Lower lobe of right lung (tissue), 2 donors: Measurements from ENCODE around the gene GATAD2B. TPM values are rescaled to one million over a fixed set of nuclear protein-coding genes. Genes with fewer than 3 reads are reported as not detected.
"Not testable (repeated sequence)": the region's sequence is repeated elsewhere in the genome, so short reads cannot be mapped to it uniquely, and the experiment has no call there.

Experiments
- ATAC-seq, 2 donors: fragments of 200-7000 bp; cut with Tn5 transposase; one replicate each; pipeline ENCODE4 v1.9.1; 2020 to 2022; ENCODE audit warnings: mild to moderate bottlenecking in 2 of 2, moderate library complexity in 2 of 2
- DNase-seq: peaks from one replicate; pipeline ENCODE4 v3.0.0-alpha.2; 2020
- H3K27ac ChIP-seq: fragments of 200-600 bp; one replicate; pipeline ENCODE4 v1.8.0; 2022
- H3K27me3 ChIP-seq: fragments of 200-600 bp; one replicate; pipeline ENCODE4 v1.8.0; 2022; ENCODE audit warnings: low read depth
- H3K36me3 ChIP-seq: fragments of 200-600 bp; one replicate; pipeline ENCODE4 v1.8.0; 2022; ENCODE audit warnings: mild to moderate bottlenecking
- H3K4me1 ChIP-seq: fragments of 200-600 bp; one replicate; pipeline ENCODE4 v1.8.0; 2022
- H3K4me3 ChIP-seq: fragments of 200-600 bp; one replicate; pipeline ENCODE4 v1.8.0; 2022; ENCODE audit warnings: mild to moderate bottlenecking
- H3K9me3 ChIP-seq: fragments of 200-600 bp; one replicate; pipeline ENCODE4 v1.8.0; 2022
- CTCF ChIP-seq: fragments of 200-600 bp; IDR thresholded peaks from one replicate; pipeline ENCODE4 v1.8.0; 2022; ENCODE audit warnings: antibody characterized with exemption, mild to moderate bottlenecking
- intact Hi-C: fragments of 100-400 bp; cut with DNase I; formaldehyde crosslinking; loops from one replicate; pipeline ENCODE4 v1.11.0; 2022
- total RNA-seq: library from RNA; stranded (reverse); fragmentation: NEBNext Ultra II Directional; extraction: Animal tissue kit (Norgen Biotek cat#: 25700); gene quantifications from one replicate; pipeline ENCODE4 v1.2.1, GENCODE V29; 2021
- donor health status: DM: no; HTN: yes; CAD: no; lungs with severe emphysema.

Gene GATAD2B
- total RNA-seq, 1 donor from 2014 or later: 50.2 TPM

GRCh38 chr1:153790313-153790965 lies 132.3 kb downstream of the GATAD2B start:
- intact Hi-C loops: loop anchor here (10.0 kb wide), 1 partner anchor 194 kb away; the partner anchor contains the start of gene RAB13
- Histone ChIP-seq H3K9me3 (no peaks in the 10 kb centered on the region), H3K36me3 (no peaks in the 10 kb centered on the region), H3K27me3 (no peaks in the 10 kb centered on the region), H3K4me3 (peak overlapping the region; percentile 25), H3K27ac (peak overlapping the region; percentile 77), H3K4me1 (peaks cover 23% of the 10 kb centered on the region)
- peak; percentile 65 for DNase-seq
- TF ChIP-seq CTCF: no peak
- ATAC-seq: peak; percentile 65 to 71

- H3K27me3 ChIP-seq: no peaks in the 10 kb centered on the region
- peak overlapping the region; percentile 77 for H3K27ac ChIP-seq
- no peaks in the 10 kb centered on the region for H3K36me3 ChIP-seq
- DNase-seq (no peak), ATAC-seq (no peak)
- H3K9me3 ChIP-seq: no peaks in the 10 kb centered on the region
- no peak for TF ChIP-seq CTCF
- intact Hi-C loops: loop anchor here (10.0 kb wide), 1 partner anchor 195 kb away; the partner anchor contains the start of gene RAB13
- peaks cover 23% of the 10 kb centered on the region for H3K4me1 ChIP-seq
- H3K4me3 ChIP-seq: peak overlapping the region; percentile 25
Measured at GRCh38 chr1:153789478-153790034, 133.2 kb downstream of the GATAD2B start.

- Histone ChIP-seq H3K27ac (no peak overlapping the region), H3K27me3 (no peaks in the 10 kb centered on the region), H3K9me3 (no peaks in the 10 kb centered on the region), H3K36me3 (no peaks in the 10 kb centered on the region), H3K4me3 (no peak overlapping the region), H3K4me1 (peaks cover 31% of the 10 kb centered on the region)
- no peak for TF ChIP-seq CTCF
- DNase-seq (peak; percentile 6), ATAC-seq (no peak)
- intact Hi-C loops: no loop called here
Measured at GRCh38 chr1:153786038-153786790, 136.6 kb downstream of the GATAD2B start.

- DNase-seq: peak; percentile 94
- intact Hi-C loops: no loop called here
- ATAC-seq: peak; percentile 98 to 99
- Histone ChIP-seq H3K4me1 (peaks cover 28% of the 10 kb centered on the region), H3K27ac (peak overlapping the region; percentile 98), H3K27me3 (no peaks in the 10 kb centered on the region), H3K4me3 (peak overlapping the region; percentile 77), H3K9me3 (no peaks in the 10 kb centered on the region), H3K36me3 (peaks cover 4% of the 10 kb centered on the region)
- no peak for TF ChIP-seq CTCF
Measured at GRCh38 chr1:153783233-153784190, 139.3 kb downstream of the GATAD2B start.

GRCh38 chr1:153782648-153783047 lies 140.1 kb downstream of the GATAD2B start:
- peaks cover 36% of the 10 kb centered on the region for H3K4me1 ChIP-seq
- H3K27me3 ChIP-seq, DNase-seq, intact Hi-C loops, H3K36me3 ChIP-seq, H3K9me3 ChIP-seq, ATAC-seq: not testable (repeated sequence)
- H3K27ac ChIP-seq: peak overlapping the region; percentile 98
- peak overlapping the region; percentile 77 for H3K4me3 ChIP-seq
